H9 (cell line): ENCODE measurements around the gene SNAPC5. TPM values are rescaled to one million over a fixed set of nuclear protein-coding genes. Genes with fewer than 3 reads are reported as not detected.

Experiments
- DNase-seq: peaks from one replicate; pipeline ENCODE4 v3.0.0-alpha.2; 2017
- H2AFZ ChIP-seq: one replicate; pipeline ENCODE4 v1.6.1; 2013; ENCODE audit warnings: mild to moderate bottlenecking, low read length, control low read depth, moderate library complexity
- H2AK5ac ChIP-seq: 2 replicates; pipeline ENCODE4 v1.6.1; 2013; ENCODE audit warnings: low read length, control low read depth, mixed read lengths; ENCODE audit not compliant: insufficient read length
- H2BK120ac ChIP-seq: one replicate; pipeline ENCODE4 v1.6.1; 2013; ENCODE audit warnings: low read depth, mild to moderate bottlenecking, low read length, control low read depth, inconsistent platforms; ENCODE audit not compliant: poor library complexity, severe bottlenecking
- H2BK12ac ChIP-seq: 2 replicates; pipeline ENCODE4 v1.6.1; 2013; ENCODE audit warnings: low read length, control low read depth, mixed read lengths, low read depth; ENCODE audit not compliant: insufficient read length
- H2BK15ac ChIP-seq: 2 replicates; pipeline ENCODE4 v1.6.1; 2013; ENCODE audit warnings: low read depth, low read length, control low read depth
- H2BK20ac ChIP-seq: one replicate; pipeline ENCODE4 v1.6.1; 2013; ENCODE audit warnings: low read depth, mild to moderate bottlenecking, low read length, control low read depth, inconsistent platforms; ENCODE audit not compliant: poor library complexity, severe bottlenecking
- H2BK5ac ChIP-seq: 2 replicates; pipeline ENCODE4 v1.6.1; 2013; ENCODE audit warnings: low read length, control low read depth, mixed read lengths; ENCODE audit not compliant: insufficient read length
- H3K14ac ChIP-seq: 2 replicates; pipeline ENCODE4 v1.6.1; 2013; ENCODE audit warnings: low read length, control low read depth; ENCODE audit not compliant: insufficient read depth
- H3K18ac ChIP-seq: 2 replicates; pipeline ENCODE4 v1.6.1; 2013; ENCODE audit warnings: low read depth, mild to moderate bottlenecking, mixed read lengths, low read length, control low read depth; ENCODE audit not compliant: insufficient read length
- H3K23ac ChIP-seq: 2 replicates; pipeline ENCODE4 v1.6.1; 2013; ENCODE audit warnings: low read length, control low read depth, mixed read lengths, low read depth; ENCODE audit not compliant: insufficient read length
- H3K23me2 ChIP-seq: 2 replicates; pipeline ENCODE4 v1.6.1; 2013; ENCODE audit warnings: low read depth, mild to moderate bottlenecking, mixed read lengths, low read length, control low read depth; ENCODE audit not compliant: insufficient read length, poor library complexity, severe bottlenecking
- H3K27ac ChIP-seq: 2 replicates; pipeline ENCODE4 v1.5.1; 2013; ENCODE audit warnings: low read length, control low read depth, mixed read lengths, low read depth; ENCODE audit not compliant: insufficient read length
- H3K27me3 ChIP-seq: 2 replicates; pipeline ENCODE4 v1.6.1; 2013; ENCODE audit warnings: low read length, control low read depth, inconsistent platforms; ENCODE audit not compliant: insufficient read depth
- H3K4ac ChIP-seq: 2 replicates; pipeline ENCODE4 v1.6.1; 2013; ENCODE audit warnings: low read depth, mild to moderate bottlenecking, control low read depth, inconsistent platforms, low read length, moderate library complexity
- H3K4me1 ChIP-seq: 2 replicates; pipeline ENCODE4 v1.6.1; 2013; ENCODE audit warnings: low read length, control low read depth, inconsistent platforms; ENCODE audit not compliant: insufficient read depth
- H3K4me2 ChIP-seq: 2 replicates; pipeline ENCODE4 v1.6.1; 2013; ENCODE audit warnings: low read length, control low read depth, mixed read lengths; ENCODE audit not compliant: insufficient read length, insufficient read depth
- H3K56ac ChIP-seq: 2 replicates; pipeline ENCODE4 v1.6.1; 2013; ENCODE audit warnings: low read depth, mild to moderate bottlenecking, mixed read lengths, low read length, control low read depth; ENCODE audit not compliant: insufficient read length
- H3K79me1 ChIP-seq: 2 replicates; pipeline ENCODE4 v1.6.1; 2013; ENCODE audit warnings: low read depth, mild to moderate bottlenecking, moderate library complexity, low read length, control low read depth, inconsistent platforms; ENCODE audit not compliant: insufficient read depth, poor library complexity, severe bottlenecking
- H3K79me2 ChIP-seq: 2 replicates; pipeline ENCODE4 v1.6.1; 2013; ENCODE audit warnings: low read length, control low read depth, inconsistent platforms; ENCODE audit not compliant: insufficient read depth
- H3K9ac ChIP-seq: 2 replicates; pipeline ENCODE4 v1.6.1; 2013; ENCODE audit warnings: low read length, control low read depth, mixed read lengths; ENCODE audit not compliant: insufficient read length; ENCODE audit errors: extremely low read depth
- H3K9me3 ChIP-seq: one replicate; pipeline ENCODE4 v1.6.1; 2013; ENCODE audit warnings: low read depth, low read length, inconsistent platforms; ENCODE audit not compliant: control insufficient read depth
- H3T11ph ChIP-seq: one replicate; pipeline ENCODE4 v1.6.1; 2013; ENCODE audit warnings: mild to moderate bottlenecking, low read length, control low read depth, inconsistent platforms
- H4K20me1 ChIP-seq: one replicate; pipeline ENCODE4 v1.6.1; 2013; ENCODE audit not compliant: control insufficient read depth, insufficient read length, insufficient read depth
- H4K5ac ChIP-seq: 2 replicates; pipeline ENCODE4 v1.6.1; 2013; ENCODE audit warnings: low read depth, mild to moderate bottlenecking, mixed read lengths, low read length, control low read depth; ENCODE audit not compliant: insufficient read length
- H4K8ac ChIP-seq: replicated peaks from 2 replicates; pipeline ENCODE4 v1.6.1; 2013; ENCODE audit warnings: low read length, control low read depth, mixed read lengths, low read depth; ENCODE audit not compliant: insufficient read length
- H4K91ac ChIP-seq: 2 replicates; pipeline ENCODE4 v1.6.1; 2013; ENCODE audit warnings: low read depth, mild to moderate bottlenecking, moderate library complexity, mixed read lengths, low read length, control low read depth; ENCODE audit not compliant: insufficient read length
- H3K27ac Mint-ChIP-seq, 3 experiments: 2 replicates in 2 of 3; 3 replicates in 1 of 3; pipeline ENCODE4 v1.8.0; 2020 to 2021; ENCODE audit warnings: mixed read lengths in 3 of 3, mild to moderate bottlenecking in 1 of 3, moderate library complexity in 1 of 3
- H3K27me3 Mint-ChIP-seq: 2 replicates; pipeline ENCODE4 v1.8.0; 2021; ENCODE audit warnings: low read depth, mild to moderate bottlenecking, moderate library complexity, mixed read lengths
- H3K36me3 Mint-ChIP-seq, 3 experiments: 2 replicates in 2 of 3; 3 replicates in 1 of 3; pipeline ENCODE4 v1.8.0; 2020 to 2021; ENCODE audit warnings: low read depth in 3 of 3, mixed read lengths in 3 of 3; ENCODE audit not compliant: insufficient read depth in 1 of 3
- H3K4me1 Mint-ChIP-seq, 2 experiments: 2 replicates each; pipeline ENCODE4 v1.8.0; 2020; ENCODE audit warnings: mixed read lengths in 2 of 2
- H3K4me3 Mint-ChIP-seq, 2 experiments: 2 replicates in 1 of 2; 3 replicates in 1 of 2; pipeline ENCODE4 v1.8.0; 2020 to 2021; ENCODE audit warnings: mild to moderate bottlenecking in 2 of 2, mixed read lengths in 2 of 2, moderate library complexity in 1 of 2
- H3K9me3 Mint-ChIP-seq, 2 experiments: 2 replicates in 1 of 2; 3 replicates in 1 of 2; pipeline ENCODE4 v1.8.0; 2020; ENCODE audit warnings: mild to moderate bottlenecking in 2 of 2, mixed read lengths in 2 of 2, moderate library complexity in 1 of 2
- WGBS: extraction: QIAGEN DNeasy Blood & Tissue Kit; methylation state at CpG from one replicate; pipeline ENCODE4 v1.1.7; 2013; ENCODE audit warnings: missing lambda C conversion rate, low lambda C conversion rate, mixed read lengths; ENCODE audit not compliant: insufficient read length; ENCODE audit errors: extremely low coverage; 5-methylcytosine and 5-hydroxymethylcytosine counted together
- total RNA-seq: library from RNA; stranded (reverse); gene quantifications from 2 replicates; pipeline ENCODE4 v1.2.1, GENCODE V29; 2021
- TF ChIP-seq, protein P1 (sequence below): fragments of 200-600 bp; sonication (generic); conservative IDR thresholded peaks from 3 replicates; pipeline ENCODE4 v1.8.0; 2021; ENCODE audit warnings: antibody characterized with exemption, mild to moderate bottlenecking

The SNAPC5 gene
- total RNA-seq, 1 experiment from 2014 or later: 28.9 TPM

DNA sequence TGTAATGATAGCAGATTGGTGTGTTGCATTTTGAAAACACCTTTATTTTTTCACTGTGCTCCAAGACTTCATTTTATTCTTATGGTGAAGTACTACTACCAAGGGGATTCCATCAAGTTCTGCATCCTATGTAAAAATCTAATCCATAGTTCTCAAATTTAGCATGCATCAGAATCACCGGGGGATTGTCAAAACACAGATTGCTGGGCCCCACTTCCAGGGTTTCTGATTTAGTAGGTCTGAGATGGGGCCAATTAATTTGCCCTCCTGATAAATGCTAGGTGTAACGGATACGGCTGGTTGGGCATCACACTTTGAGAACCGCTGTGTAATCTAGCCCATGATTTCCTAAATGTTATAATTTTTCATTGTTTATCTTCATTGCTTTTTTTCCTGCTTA lies 8.3 kb upstream of the SNAPC5 start:
- Histone ChIP-seq H4K91ac (no peak overlapping the region), H3K9me3 (no peaks in the 10 kb centered on the region), H3K9ac (peak overlapping the region; percentile 96), H4K20me1 (no peaks in the 10 kb centered on the region), H2BK5ac (no peak overlapping the region), H3K4me2 (peak overlapping the region; percentile 87), H3K27me3 (no peaks in the 10 kb centered on the region), H3K79me1 (no peaks in the 10 kb centered on the region), H2BK12ac (no peak overlapping the region), H3K23ac (no peak overlapping the region), H2BK20ac (no peak overlapping the region), H3T11ph (no peak overlapping the region), H4K8ac (no peak overlapping the region), H2AFZ (no peak overlapping the region), H3K4me1 (no peaks in the 10 kb centered on the region), H2BK15ac (no peak overlapping the region), H3K18ac (no peak overlapping the region), H2BK120ac (no peak overlapping the region), H3K4ac (no peak overlapping the region), H3K56ac (no peak overlapping the region), H3K79me2 (peaks cover 31% of the 10 kb centered on the region; the same call in 1 of the 2 replicates), H3K14ac (no peak overlapping the region), H3K23me2 (no peaks in the 10 kb centered on the region), H2AK5ac (no peak overlapping the region), H4K5ac (no peak overlapping the region), H3K27ac (no peak overlapping the region)
- WGBS: no CpG with 5 or more reads among the region's 4 CpGs
- TF ChIP-seq, protein P1, sequence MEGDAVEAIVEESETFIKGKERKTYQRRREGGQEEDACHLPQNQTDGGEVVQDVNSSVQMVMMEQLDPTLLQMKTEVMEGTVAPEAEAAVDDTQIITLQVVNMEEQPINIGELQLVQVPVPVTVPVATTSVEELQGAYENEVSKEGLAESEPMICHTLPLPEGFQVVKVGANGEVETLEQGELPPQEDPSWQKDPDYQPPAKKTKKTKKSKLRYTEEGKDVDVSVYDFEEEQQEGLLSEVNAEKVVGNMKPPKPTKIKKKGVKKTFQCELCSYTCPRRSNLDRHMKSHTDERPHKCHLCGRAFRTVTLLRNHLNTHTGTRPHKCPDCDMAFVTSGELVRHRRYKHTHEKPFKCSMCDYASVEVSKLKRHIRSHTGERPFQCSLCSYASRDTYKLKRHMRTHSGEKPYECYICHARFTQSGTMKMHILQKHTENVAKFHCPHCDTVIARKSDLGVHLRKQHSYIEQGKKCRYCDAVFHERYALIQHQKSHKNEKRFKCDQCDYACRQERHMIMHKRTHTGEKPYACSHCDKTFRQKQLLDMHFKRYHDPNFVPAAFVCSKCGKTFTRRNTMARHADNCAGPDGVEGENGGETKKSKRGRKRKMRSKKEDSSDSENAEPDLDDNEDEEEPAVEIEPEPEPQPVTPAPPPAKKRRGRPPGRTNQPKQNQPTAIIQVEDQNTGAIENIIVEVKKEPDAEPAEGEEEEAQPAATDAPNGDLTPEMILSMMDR: no peak
- no peaks in the 10 kb centered on the region; a peak in 2 of 5 replicates for H3K9me3 Mint-ChIP-seq
- peak overlapping the region in 2 of 3 experiments; percentile 100; a peak in 4 of 7 replicates for H3K27ac Mint-ChIP-seq
- no peak for DNase-seq
- peaks cover 35 to 53% (median 51%) of the 10 kb centered on the region in 3 experiments for H3K36me3 Mint-ChIP-seq
- H3K4me3 Mint-ChIP-seq: peak overlapping the region; percentile 98 to 100
- peaks cover 22 to 32% of the 10 kb centered on the region in 2 experiments for H3K4me1 Mint-ChIP-seq
- H3K27me3 Mint-ChIP-seq: no peaks in the 10 kb centered on the region
